HepG2 (cell line): Measurements from ENCODE around the gene LIPH. TPM values are rescaled to one million over a fixed set of nuclear protein-coding genes. Genes with fewer than 3 reads are reported as not detected.

ENCODE experiments used
- ATAC-seq: fragments of 200-7000 bp; cut with Tn5 transposase; 3 replicates; pipeline ENCODE4 v1.9.1; 2020; ENCODE audit warnings: mild to moderate bottlenecking, moderate library complexity
- BruUV-seq: library from RNA; stranded (reverse); fragments of 400-500 nt; replicated peaks from 2 replicates; lab custom pipeline; 2021; lab: Mats Ljungman, UMichigan
- CTCF ChIA-PET: fragments of 300-600 bp; formaldehyde crosslinking; extraction: SDS; loops from one replicate; lab custom pipeline; 2021; ENCODE audit warnings: low total read pairs, inconsistent platforms, low intra/inter-chr PET ratio; lab: Yijun Ruan, JAX
- POLR2A ChIA-PET: fragments of 350-600 bp; sonication (Branson Sonifier 250); formaldehyde crosslinking; loops from one replicate; lab custom pipeline; 2020; ENCODE audit warnings: antibody characterized with exemption, inconsistent platforms; lab: Yijun Ruan, JAX
- DNase-seq: peaks from one replicate; pipeline ENCODE4 v3.0.0-alpha.2; 2015; ENCODE audit warnings: low spot score
- FAIRE-seq: peaks from 3 replicates; lab custom pipeline; 2011; peaks lifted over from hg19 to GRCh38; lab: Jason Lieb, UNC
- H2AFZ ChIP-seq: one replicate; pipeline ENCODE4 v1.6.1; 2011; ENCODE audit warnings: low read length, inconsistent platforms
- H3K27ac ChIP-seq: fragments of 300-600 bp; 3 replicates; pipeline ENCODE4 v1.8.0; 2011; ENCODE audit warnings: mixed run types, mild to moderate bottlenecking, mixed read lengths, low read length, inconsistent platforms; ENCODE audit not compliant: insufficient read depth; ENCODE audit errors: extremely low read length
- H3K27me3 ChIP-seq, 2 experiments: fragments of 200-600 bp in 1 of 2; 2 replicates in 1 of 2; 3 replicates in 1 of 2; pipeline versions ENCODE4 v1.6.0 to v1.8.0; 2011; ENCODE audit warnings: low read length in 2 of 2, mild to moderate bottlenecking in 2 of 2, moderate library complexity in 2 of 2, inconsistent platforms in 1 of 2; ENCODE audit not compliant: insufficient read depth in 2 of 2, control insufficient read depth in 1 of 2
- H3K36me3 ChIP-seq, 2 experiments: fragments of 200-600 bp in 1 of 2; replicated peaks in 1 of 2; 2 replicates in 1 of 2; 3 replicates in 1 of 2; pipeline versions ENCODE4 v1.5.1 to v1.8.0; 2011; ENCODE audit warnings: low read length in 2 of 2, inconsistent platforms in 1 of 2; ENCODE audit not compliant: insufficient read depth in 2 of 2, control insufficient read depth in 1 of 2
- H3K4me1 ChIP-seq: 2 replicates; pipeline ENCODE4 v1.5.1; 2012; ENCODE audit warnings: low read length, inconsistent platforms; ENCODE audit not compliant: insufficient read depth
- H3K4me2 ChIP-seq: 2 replicates; pipeline ENCODE4 v1.6.0; 2011; ENCODE audit warnings: low read depth, low read length, inconsistent platforms
- H3K4me3 ChIP-seq, 3 experiments: fragments of 200-600 bp in 1 of 3; sonication (generic), shearing (Covaris generic) in 1 of 3; replicated peaks in 1 of 3; 2 replicates each; pipeline ENCODE4 v1.5.1; 2011 to 2016; ENCODE audit warnings: low read length in 3 of 3, inconsistent platforms in 2 of 3, low read depth in 2 of 3, mild to moderate bottlenecking in 2 of 3, control low read depth in 1 of 3, mixed read lengths in 1 of 3; ENCODE audit not compliant: insufficient read depth in 1 of 3
- H3K79me2 ChIP-seq: one replicate; pipeline ENCODE4 v1.6.1; 2011; ENCODE audit warnings: low read length, inconsistent platforms; ENCODE audit not compliant: insufficient read depth
- H3K9ac ChIP-seq: 2 replicates; pipeline ENCODE4 v1.6.0; 2011; ENCODE audit warnings: mild to moderate bottlenecking, low read depth, low read length, inconsistent platforms; ENCODE audit not compliant: insufficient read depth
- H3K9me3 ChIP-seq: 2 replicates; pipeline ENCODE4 v1.5.1; 2012; ENCODE audit warnings: mild to moderate bottlenecking, low read length
- H4K20me1 ChIP-seq: 2 replicates; pipeline ENCODE4 v1.6.0; 2011; ENCODE audit warnings: inconsistent platforms, mild to moderate bottlenecking, low read length, moderate library complexity; ENCODE audit not compliant: insufficient read depth
- ETV5 ChIP-seq: IDR thresholded peaks from 2 replicates; pipeline ENCODE4 v1.6.1; 2018; ENCODE audit warnings: missing biosample characterization, missing genetic modification reagents, inconsistent platforms, borderline replicate concordance
- HDAC2 ChIP-seq: sonication (generic); formaldehyde crosslinking; IDR thresholded peaks from 2 replicates; pipeline ENCODE4 v1.4.0; 2020; ENCODE audit warnings: missing genetic modification reagents
- KDM4B ChIP-seq: sonication (generic); formaldehyde crosslinking; IDR thresholded peaks from 2 replicates; pipeline ENCODE4 v1.4.0; 2020; ENCODE audit warnings: missing genetic modification reagents
- RXRA ChIP-seq: sonication (generic); formaldehyde crosslinking; IDR thresholded peaks from 2 replicates; pipeline ENCODE4 v1.5.1; 2020; ENCODE audit warnings: missing genetic modification reagents
- SP140L ChIP-seq: sonication (generic); formaldehyde crosslinking; IDR thresholded peaks from 2 replicates; pipeline ENCODE4 v1.4.0; 2020; ENCODE audit warnings: missing genetic modification reagents, borderline replicate concordance
- TBX2 ChIP-seq: sonication (generic); formaldehyde crosslinking; IDR thresholded peaks from 2 replicates; pipeline ENCODE4 v1.5.0; 2020; ENCODE audit warnings: missing genetic modification reagents, mild to moderate bottlenecking, borderline replicate concordance
- WGBS: methylation state at CpG from one replicate; pipeline ENCODE4 v1.1.6; 2017; ENCODE audit warnings: low lambda C conversion rate; 5-methylcytosine and 5-hydroxymethylcytosine counted together
- in situ Hi-C: cut with HindIII; loops from 2 replicates; pipeline ENCODE4 v1.10.0; 2017; ENCODE audit warnings: low pct_unique_long_range_greater_than_20kb; ENCODE audit not compliant: extremely low pct_ligation_motif_present
- intact Hi-C: fragments of 100-400 bp; cut with micrococcal nuclease; formaldehyde crosslinking; loops from one replicate; pipeline ENCODE4 v1.10.0; 2022; ENCODE audit not compliant: unreplicated experiment
- polyA plus RNA-seq, 8 experiments: library from polyadenylated mRNA; depleted of rRNA in 3 of 8; stranded (reverse) in 7 of 8; unstranded in 1 of 8; fragments of >200 nt; fragmentation: Illumina TruSeq in 4 of 8; extraction: Trizol in 4 of 8; gene quantifications; 2 replicates each; pipeline versions ENCODE4 v1.2.1 to v1.2.3, GENCODE V29; 2011 to 2016; ENCODE audit warnings: low read depth in 4 of 8, missing spikeins in 1 of 8, mixed read lengths in 1 of 8; ENCODE audit not compliant: insufficient read depth in 1 of 8
- total RNA-seq, 5 experiments: library from RNA; depleted of rRNA; stranded (reverse); fragments of >200 nt; fragmentation: Illumina TruSeq; extraction: Trizol; gene quantifications; 2 replicates each; pipeline ENCODE4 v1.2.3, GENCODE V29; 2016; ENCODE audit warnings: low read depth in 1 of 5
- TF ChIP-seq, protein P1 (sequence below), 2 experiments: fragments of 450-650 bp in 1 of 2; sonication (generic) in 1 of 2; formaldehyde crosslinking in 1 of 2; IDR thresholded peaks; 2 replicates each; pipeline versions ENCODE4 v1.6.1 to v1.8.0; 2016 to 2022; ENCODE audit warnings: antibody characterized with exemption in 1 of 2, mild to moderate bottlenecking in 1 of 2, missing genetic modification reagents in 1 of 2
- TF ChIP-seq, protein P2 (sequence below), 2 experiments: fragments of 450-650 bp in 1 of 2; sonication (generic) in 1 of 2; formaldehyde crosslinking; IDR thresholded peaks; 2 replicates each; pipeline versions ENCODE4 v1.5.0 to v1.8.0; 2020 to 2022; ENCODE audit warnings: mild to moderate bottlenecking in 1 of 2, missing genetic modification reagents in 1 of 2

The LIPH gene
- total and polyA plus RNA-seq, 2 of the 13 experiments (the other 11 are each of a cell fraction or from before 2014, with no cell fraction given) = 0.09 to 0.34 TPM

DNA sequence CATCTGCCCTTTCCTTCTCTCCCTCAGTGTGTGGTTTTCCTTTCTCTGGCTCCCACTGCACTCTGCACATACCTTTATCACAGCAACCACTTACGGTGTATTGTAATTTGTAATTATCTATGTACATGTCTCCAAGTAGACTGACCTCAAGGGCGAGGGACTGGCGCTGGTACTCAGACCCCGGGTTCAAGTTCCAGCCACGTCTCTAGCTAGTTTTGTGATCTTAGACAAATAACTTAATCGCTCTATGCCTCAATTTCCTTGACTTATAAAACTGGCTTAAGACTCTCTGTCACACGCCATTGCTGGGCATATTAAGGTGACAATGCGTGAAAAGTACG lies 33.1 kb upstream of the LIPH start:
- under 1% methylated on average over 9 of the region's 9 CpGs for WGBS
- peaks cover 33% of the 10 kb centered on the region for H3K4me1 ChIP-seq
- TSS peak; percentile 99 for BruUV-seq
- peaks cover 4% of the 10 kb centered on the region for H3K79me2 ChIP-seq
- ChIA-PET POLR2A (interaction anchor here (0.7 to 1.9 kb wide), 8 partner anchors 10 to 276 kb away, joined by 3 to 16 read pairs (median 4); partner anchors contain the start of gene LIPH), CTCF (no interaction called here)
- H2AFZ ChIP-seq = peak overlapping the region; percentile 89
- in situ Hi-C loops = no loop called here
- H4K20me1 ChIP-seq = no peaks in the 10 kb centered on the region
- H3K9ac ChIP-seq = peak overlapping the region; percentile 81
- FAIRE-seq (no peak), DNase-seq (peak; percentile 8), ATAC-seq (peak; percentile 38)
- intact Hi-C loops = loop anchor here (5.0 kb wide), 1 partner anchor 88 kb away; the partner anchor contains the start of gene TMEM41A
- TF ChIP-seq SP140L (CRISPR knock-in tag) = 0 out of 2 replicates have a peak, but pooled peaks have one; percentile 6
- TF ChIP-seq, protein P1, sequence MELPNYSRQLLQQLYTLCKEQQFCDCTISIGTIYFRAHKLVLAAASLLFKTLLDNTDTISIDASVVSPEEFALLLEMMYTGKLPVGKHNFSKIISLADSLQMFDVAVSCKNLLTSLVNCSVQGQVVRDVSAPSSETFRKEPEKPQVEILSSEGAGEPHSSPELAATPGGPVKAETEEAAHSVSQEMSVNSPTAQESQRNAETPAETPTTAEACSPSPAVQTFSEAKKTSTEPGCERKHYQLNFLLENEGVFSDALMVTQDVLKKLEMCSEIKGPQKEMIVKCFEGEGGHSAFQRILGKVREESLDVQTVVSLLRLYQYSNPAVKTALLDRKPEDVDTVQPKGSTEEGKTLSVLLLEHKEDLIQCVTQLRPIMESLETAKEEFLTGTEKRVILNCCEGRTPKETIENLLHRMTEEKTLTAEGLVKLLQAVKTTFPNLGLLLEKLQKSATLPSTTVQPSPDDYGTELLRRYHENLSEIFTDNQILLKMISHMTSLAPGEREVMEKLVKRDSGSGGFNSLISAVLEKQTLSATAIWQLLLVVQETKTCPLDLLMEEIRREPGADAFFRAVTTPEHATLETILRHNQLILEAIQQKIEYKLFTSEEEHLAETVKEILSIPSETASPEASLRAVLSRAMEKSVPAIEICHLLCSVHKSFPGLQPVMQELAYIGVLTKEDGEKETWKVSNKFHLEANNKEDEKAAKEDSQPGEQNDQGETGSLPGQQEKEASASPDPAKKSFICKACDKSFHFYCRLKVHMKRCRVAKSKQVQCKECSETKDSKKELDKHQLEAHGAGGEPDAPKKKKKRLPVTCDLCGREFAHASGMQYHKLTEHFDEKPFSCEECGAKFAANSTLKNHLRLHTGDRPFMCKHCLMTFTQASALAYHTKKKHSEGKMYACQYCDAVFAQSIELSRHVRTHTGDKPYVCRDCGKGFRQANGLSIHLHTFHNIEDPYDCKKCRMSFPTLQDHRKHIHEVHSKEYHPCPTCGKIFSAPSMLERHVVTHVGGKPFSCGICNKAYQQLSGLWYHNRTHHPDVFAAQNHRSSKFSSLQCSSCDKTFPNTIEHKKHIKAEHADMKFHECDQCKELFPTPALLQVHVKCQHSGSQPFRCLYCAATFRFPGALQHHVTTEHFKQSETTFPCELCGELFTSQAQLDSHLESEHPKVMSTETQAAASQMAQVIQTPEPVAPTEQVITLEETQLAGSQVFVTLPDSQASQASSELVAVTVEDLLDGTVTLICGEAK (IDR thresholded peaks at IDR 0.05) = no peak
- TF ChIP-seq, protein P1 (CRISPR knock-in tag; IDR thresholded peaks at IDR 0.05) = no peak
- TF ChIP-seq HDAC2 = peak; percentile 3; the same call in 1 of the 2 replicates
- no peak for TF ChIP-seq TBX2
- TF ChIP-seq, protein P2, sequence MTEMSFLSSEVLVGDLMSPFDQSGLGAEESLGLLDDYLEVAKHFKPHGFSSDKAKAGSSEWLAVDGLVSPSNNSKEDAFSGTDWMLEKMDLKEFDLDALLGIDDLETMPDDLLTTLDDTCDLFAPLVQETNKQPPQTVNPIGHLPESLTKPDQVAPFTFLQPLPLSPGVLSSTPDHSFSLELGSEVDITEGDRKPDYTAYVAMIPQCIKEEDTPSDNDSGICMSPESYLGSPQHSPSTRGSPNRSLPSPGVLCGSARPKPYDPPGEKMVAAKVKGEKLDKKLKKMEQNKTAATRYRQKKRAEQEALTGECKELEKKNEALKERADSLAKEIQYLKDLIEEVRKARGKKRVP (CRISPR knock-in tag; IDR thresholded peaks at IDR 0.05) = 0 out of 4 replicates have a peak, but pooled peaks of 1 of the 2 experiments have one; percentile 23
- 0 out of 2 replicates have a peak, but pooled peaks have one; percentile 3 for TF ChIP-seq ETV5 (CRISPR knock-in tag)
- 0 out of 2 replicates have a peak, but pooled peaks have one; percentile 10 for TF ChIP-seq KDM4B (CRISPR knock-in tag)
- TF ChIP-seq RXRA (CRISPR knock-in tag) = no peak
- H3K9me3 ChIP-seq = no peaks in the 10 kb centered on the region
- H3K4me3 ChIP-seq = peak overlapping the region; percentile 51 to 93 (median 74)
- H3K27me3 ChIP-seq = no peaks in the 10 kb centered on the region; a peak in 1 of 5 replicates
- H3K36me3 ChIP-seq = no peaks in the 10 kb centered on the region
- peak overlapping the region; percentile 82 for H3K27ac ChIP-seq
- H3K4me2 ChIP-seq = peak overlapping the region; percentile 97
